Hepatocyte (in vitro differentiated cells): ENCODE results near the gene CLIC6.

Experiments
- EZH2 ChIP-seq: fragments of 200-600 bp; sonication (generic); IDR thresholded peaks from 2 replicates; pipeline ENCODE4 v1.6.1; 2016; ENCODE audit warnings: antibody characterized with exemption, mild to moderate bottlenecking, borderline replicate concordance
- TF ChIP-seq, protein P1 (sequence below): fragments of 200-600 bp; sonication (generic); IDR thresholded peaks from 2 replicates; pipeline ENCODE4 v1.5.1; 2016; ENCODE audit warnings: antibody characterized with exemption, mild to moderate bottlenecking; ENCODE audit not compliant: poor library complexity

DNA sequence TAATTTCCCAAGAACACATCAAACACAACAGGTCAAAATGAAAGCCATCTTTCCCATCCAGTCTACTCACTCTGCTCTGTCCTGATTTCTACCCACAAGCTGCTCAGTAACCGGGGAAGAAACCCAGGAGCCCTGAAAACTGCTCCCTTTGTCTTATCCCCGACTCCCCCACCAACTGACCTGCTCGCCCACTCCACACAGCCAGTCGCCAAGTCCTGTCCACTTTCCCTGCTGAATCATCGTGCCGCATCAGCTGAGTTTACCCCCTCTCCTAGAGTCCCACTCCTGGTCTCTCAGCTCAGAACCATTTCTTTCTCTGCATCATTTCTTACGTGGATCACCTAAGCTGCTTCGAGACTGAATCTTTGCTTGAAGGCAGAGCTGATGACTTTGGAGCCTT is 42.7 kb upstream of the CLIC6 start:
- TF ChIP-seq EZH2 = no peak
- TF ChIP-seq, protein P1, sequence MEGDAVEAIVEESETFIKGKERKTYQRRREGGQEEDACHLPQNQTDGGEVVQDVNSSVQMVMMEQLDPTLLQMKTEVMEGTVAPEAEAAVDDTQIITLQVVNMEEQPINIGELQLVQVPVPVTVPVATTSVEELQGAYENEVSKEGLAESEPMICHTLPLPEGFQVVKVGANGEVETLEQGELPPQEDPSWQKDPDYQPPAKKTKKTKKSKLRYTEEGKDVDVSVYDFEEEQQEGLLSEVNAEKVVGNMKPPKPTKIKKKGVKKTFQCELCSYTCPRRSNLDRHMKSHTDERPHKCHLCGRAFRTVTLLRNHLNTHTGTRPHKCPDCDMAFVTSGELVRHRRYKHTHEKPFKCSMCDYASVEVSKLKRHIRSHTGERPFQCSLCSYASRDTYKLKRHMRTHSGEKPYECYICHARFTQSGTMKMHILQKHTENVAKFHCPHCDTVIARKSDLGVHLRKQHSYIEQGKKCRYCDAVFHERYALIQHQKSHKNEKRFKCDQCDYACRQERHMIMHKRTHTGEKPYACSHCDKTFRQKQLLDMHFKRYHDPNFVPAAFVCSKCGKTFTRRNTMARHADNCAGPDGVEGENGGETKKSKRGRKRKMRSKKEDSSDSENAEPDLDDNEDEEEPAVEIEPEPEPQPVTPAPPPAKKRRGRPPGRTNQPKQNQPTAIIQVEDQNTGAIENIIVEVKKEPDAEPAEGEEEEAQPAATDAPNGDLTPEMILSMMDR = no peak
